ENCODE results near the gene SORBS2.
"Not testable (repeated sequence)": the region's sequence is repeated elsewhere in the genome, so short reads cannot be mapped to it uniquely, and the experiment has no call there.

The SORBS2 gene

DNA sequence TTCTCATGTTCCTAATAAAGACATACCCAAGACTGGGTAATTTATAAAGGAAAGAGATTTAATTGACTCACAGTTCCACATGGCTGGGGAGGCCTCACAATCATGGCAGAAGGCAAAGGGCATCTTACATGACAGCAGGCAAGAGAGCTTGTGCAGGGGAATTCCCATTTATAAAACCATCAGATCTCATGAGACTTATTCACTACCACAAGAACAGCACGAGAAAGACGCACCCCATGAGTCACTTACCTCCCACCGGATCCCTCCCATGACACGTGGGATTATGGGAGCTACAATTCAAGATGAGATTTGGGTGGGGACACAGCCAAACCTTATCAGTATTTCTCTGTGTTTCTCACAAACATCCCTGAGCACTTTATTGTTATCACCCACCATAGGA lies 104.4 kb downstream of the SORBS2 start:
- H3K4me3 ChIP-seq (ENCODE audit: insufficient read depth, low read depth, low read length, poor library complexity, severe bottlenecking); H3K9me3 ChIP-seq (ENCODE audit: control insufficient read depth, low read length); H3K4me1 ChIP-seq (ENCODE audit: control insufficient read depth, insufficient read depth, low read length, poor library complexity, severe bottlenecking); H3K27ac ChIP-seq (ENCODE audit: insufficient read depth, low read length, poor library complexity, severe bottlenecking); H3K36me3 ChIP-seq (ENCODE audit: control insufficient read depth, insufficient read depth, low read length); H3K27me3 ChIP-seq (replicated peaks; ENCODE audit: control insufficient read depth, insufficient read depth, low read length, poor library complexity, severe bottlenecking); DNase-seq: not testable (repeated sequence)

DNA sequence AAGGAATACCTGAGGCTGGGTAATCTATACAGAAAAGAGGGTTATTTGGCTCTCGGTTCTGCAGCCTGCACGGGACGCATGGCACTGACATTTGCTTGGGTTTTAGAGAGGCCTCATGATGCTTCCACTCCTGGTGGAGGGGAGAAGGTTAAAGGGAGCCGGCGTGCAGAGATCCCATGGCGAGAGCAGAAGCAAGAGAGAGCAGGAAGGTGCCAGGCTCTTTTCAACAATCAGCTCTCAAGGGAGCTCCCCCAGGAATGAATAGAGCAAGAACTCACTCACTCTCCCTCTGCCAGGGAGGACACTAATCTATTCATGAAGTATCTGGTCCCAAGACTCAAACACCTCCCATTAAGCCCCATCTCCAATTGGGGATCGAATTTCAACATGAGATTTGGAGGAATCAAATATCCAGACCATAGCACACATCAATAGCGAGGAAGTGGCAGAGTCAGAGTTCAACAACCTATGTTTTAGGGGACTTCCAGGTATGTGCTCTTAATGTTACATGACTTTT lies 109.8 kb downstream of the SORBS2 start:
- DNase-seq: no peak
- Histone ChIP-seq H3K9me3 (ENCODE audit: control insufficient read depth, low read length) (no peaks in the 10 kb centered on the region), H3K4me1 (ENCODE audit: control insufficient read depth, insufficient read depth, low read length, poor library complexity, severe bottlenecking) (no peaks in the 10 kb centered on the region), H3K27me3 (replicated peaks; ENCODE audit: control insufficient read depth, insufficient read depth, low read length, poor library complexity, severe bottlenecking) (no peaks in the 10 kb centered on the region), H3K27ac (ENCODE audit: insufficient read depth, low read length, poor library complexity, severe bottlenecking) (no peak overlapping the region), H3K4me3 (ENCODE audit: insufficient read depth, low read depth, low read length, poor library complexity, severe bottlenecking) (no peak overlapping the region), H3K36me3 (ENCODE audit: control insufficient read depth, insufficient read depth, low read length) (no peaks in the 10 kb centered on the region)

DNA sequence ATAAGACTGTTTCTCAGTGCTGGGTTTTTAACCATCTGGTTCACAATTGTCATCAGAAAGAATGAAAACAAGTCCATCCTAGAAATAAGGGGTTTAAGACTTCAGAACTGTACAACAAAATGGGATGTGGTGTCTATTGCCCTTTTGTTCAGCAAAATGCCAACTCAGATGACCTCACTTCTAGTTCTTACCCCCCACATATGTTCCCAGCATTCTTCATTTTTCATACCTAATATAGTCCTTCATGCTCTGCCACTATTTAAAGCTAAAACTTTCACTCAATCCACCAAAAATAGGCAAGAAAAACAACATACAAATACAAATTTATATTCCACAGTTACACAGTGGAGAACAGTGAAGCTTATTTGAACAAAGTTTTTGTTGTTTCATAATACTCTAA lies 111.4 kb downstream of the SORBS2 start:
- no peak for DNase-seq
- H3K4me3 ChIP-seq (ENCODE audit: insufficient read depth, low read depth, low read length, poor library complexity, severe bottlenecking): no peak overlapping the region
- no peaks in the 10 kb centered on the region for H3K4me1 ChIP-seq (ENCODE audit: control insufficient read depth, insufficient read depth, low read length, poor library complexity, severe bottlenecking)
- H3K27ac ChIP-seq (ENCODE audit: insufficient read depth, low read length, poor library complexity, severe bottlenecking): no peak overlapping the region
- no peaks in the 10 kb centered on the region for H3K27me3 ChIP-seq (replicated peaks; ENCODE audit: control insufficient read depth, insufficient read depth, low read length, poor library complexity, severe bottlenecking)
- no peaks in the 10 kb centered on the region for H3K9me3 ChIP-seq (ENCODE audit: control insufficient read depth, low read length)
- no peaks in the 10 kb centered on the region for H3K36me3 ChIP-seq (ENCODE audit: control insufficient read depth, insufficient read depth, low read length)

DNA sequence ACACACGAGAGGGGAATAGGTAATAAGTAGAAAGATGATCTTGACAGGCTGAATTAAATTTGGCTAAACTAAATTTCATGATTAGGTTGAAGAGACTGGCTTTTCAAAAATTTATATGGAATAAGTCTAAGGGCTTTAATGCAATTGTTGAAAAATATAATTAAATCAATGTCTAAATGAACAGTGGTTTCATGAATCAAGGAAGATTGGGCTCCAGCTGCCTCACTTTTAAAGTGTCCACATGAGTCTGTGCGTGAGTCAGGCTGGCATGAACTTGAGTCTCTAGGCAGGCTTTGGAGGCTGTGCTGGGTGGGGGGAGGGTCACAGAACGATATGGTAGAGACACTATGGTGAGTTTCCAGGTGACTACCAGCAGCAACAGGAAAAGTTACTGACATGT lies 111.9 kb downstream of the SORBS2 start:
- H3K9me3 ChIP-seq (ENCODE audit: control insufficient read depth, low read length): no peaks in the 10 kb centered on the region
- H3K36me3 ChIP-seq (ENCODE audit: control insufficient read depth, insufficient read depth, low read length): no peaks in the 10 kb centered on the region
- no peak overlapping the region for H3K4me3 ChIP-seq (ENCODE audit: insufficient read depth, low read depth, low read length, poor library complexity, severe bottlenecking)
- DNase-seq: no peak
- no peaks in the 10 kb centered on the region for H3K4me1 ChIP-seq (ENCODE audit: control insufficient read depth, insufficient read depth, low read length, poor library complexity, severe bottlenecking)
- no peak overlapping the region for H3K27ac ChIP-seq (ENCODE audit: insufficient read depth, low read length, poor library complexity, severe bottlenecking)
- H3K27me3 ChIP-seq (replicated peaks; ENCODE audit: control insufficient read depth, insufficient read depth, low read length, poor library complexity, severe bottlenecking): no peaks in the 10 kb centered on the region

DNA sequence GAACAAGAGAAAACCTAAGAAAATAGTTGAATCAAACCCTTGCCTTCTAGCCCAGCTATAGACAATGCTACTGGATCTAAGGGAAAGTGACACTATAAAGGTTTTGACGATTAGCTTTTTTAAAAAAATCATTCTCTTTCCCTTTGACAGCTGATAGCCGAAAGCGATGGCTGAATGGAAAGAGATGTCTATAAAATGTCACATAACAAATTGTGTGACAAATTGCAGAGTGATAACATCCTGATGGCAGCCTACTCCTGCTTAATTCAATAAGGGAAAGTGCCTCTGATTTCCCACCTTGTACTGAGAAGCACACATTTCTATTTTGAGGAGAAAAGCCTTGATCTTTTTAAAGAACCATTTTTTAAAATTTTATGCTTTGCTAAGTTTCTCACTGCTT lies 114.5 kb downstream of the SORBS2 start:
- no peak overlapping the region for H3K27ac ChIP-seq (ENCODE audit: insufficient read depth, low read length, poor library complexity, severe bottlenecking)
- H3K4me1 ChIP-seq (ENCODE audit: control insufficient read depth, insufficient read depth, low read length, poor library complexity, severe bottlenecking): no peaks in the 10 kb centered on the region
- H3K9me3 ChIP-seq (ENCODE audit: control insufficient read depth, low read length): no peaks in the 10 kb centered on the region
- no peaks in the 10 kb centered on the region for H3K36me3 ChIP-seq (ENCODE audit: control insufficient read depth, insufficient read depth, low read length)
- H3K27me3 ChIP-seq (replicated peaks; ENCODE audit: control insufficient read depth, insufficient read depth, low read length, poor library complexity, severe bottlenecking): no peaks in the 10 kb centered on the region
- DNase-seq: no peak
- no peak overlapping the region for H3K4me3 ChIP-seq (ENCODE audit: insufficient read depth, low read depth, low read length, poor library complexity, severe bottlenecking)

DNA sequence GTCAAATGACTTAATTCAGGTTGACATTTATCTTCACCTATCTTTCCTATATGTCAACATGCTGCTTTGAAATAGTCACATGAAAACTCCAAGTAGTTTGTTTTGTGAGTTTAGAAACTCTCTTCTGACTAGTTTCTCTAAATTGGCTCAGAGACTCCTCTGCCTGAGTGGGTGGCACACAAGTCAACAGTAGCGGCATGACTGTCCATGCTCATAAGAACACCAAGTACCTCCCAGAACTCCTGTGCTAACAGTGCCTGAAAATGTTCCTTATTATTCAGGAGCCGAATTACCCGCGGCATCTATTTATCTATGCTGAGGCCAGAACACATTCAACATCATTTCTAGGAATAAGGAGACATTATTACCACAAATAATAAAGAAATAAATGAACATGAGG lies 116.3 kb downstream of the SORBS2 start:
- H3K4me1 ChIP-seq (ENCODE audit: control insufficient read depth, insufficient read depth, low read length, poor library complexity, severe bottlenecking): no peaks in the 10 kb centered on the region
- no peak for DNase-seq

DNA sequence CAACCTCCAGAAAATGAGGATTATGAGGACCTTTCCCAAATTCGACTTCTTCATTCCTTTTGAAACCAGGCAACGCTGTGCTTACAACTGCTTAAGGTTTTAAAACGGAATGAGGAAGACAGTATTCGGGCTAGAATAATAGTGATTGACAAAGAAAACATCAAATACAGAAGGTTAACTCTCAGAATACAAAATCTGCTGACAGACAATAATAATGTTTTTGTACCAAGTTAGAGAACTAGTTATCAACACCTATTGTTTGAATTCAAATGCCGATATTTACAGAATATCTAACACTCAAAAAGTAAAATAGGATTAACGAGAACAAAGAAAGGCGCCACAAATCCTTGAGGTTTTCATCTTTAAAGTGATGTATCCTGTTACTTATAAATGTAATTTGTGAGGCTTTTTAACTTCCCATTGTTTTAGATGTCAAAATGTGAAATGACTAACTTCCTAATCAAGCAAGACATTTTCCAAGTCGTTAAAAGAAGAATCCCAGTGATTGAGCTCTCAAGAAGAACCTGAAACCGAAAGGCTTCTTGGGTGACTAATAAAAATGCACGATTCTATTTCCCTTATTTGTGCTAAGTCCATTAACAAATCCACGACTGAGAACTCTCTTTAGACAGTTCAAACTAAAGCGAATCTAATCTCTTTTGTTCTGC lies 118.3 kb downstream of the SORBS2 start:
- H3K4me1 ChIP-seq (ENCODE audit: control insufficient read depth, insufficient read depth, low read length, poor library complexity, severe bottlenecking): no peaks in the 10 kb centered on the region
- DNase-seq: no peak

More for the DNA sequence above, 116.3 kb downstream of the SORBS2 start:
- no peaks in the 10 kb centered on the region for H3K9me3 ChIP-seq (ENCODE audit: control insufficient read depth, low read length)
- H3K4me3 ChIP-seq (ENCODE audit: insufficient read depth, low read depth, low read length, poor library complexity, severe bottlenecking): no peak overlapping the region
- H3K27me3 ChIP-seq (replicated peaks; ENCODE audit: control insufficient read depth, insufficient read depth, low read length, poor library complexity, severe bottlenecking): no peaks in the 10 kb centered on the region
- no peak overlapping the region for H3K27ac ChIP-seq (ENCODE audit: insufficient read depth, low read length, poor library complexity, severe bottlenecking)
- H3K36me3 ChIP-seq (ENCODE audit: control insufficient read depth, insufficient read depth, low read length): no peaks in the 10 kb centered on the region

DNA sequence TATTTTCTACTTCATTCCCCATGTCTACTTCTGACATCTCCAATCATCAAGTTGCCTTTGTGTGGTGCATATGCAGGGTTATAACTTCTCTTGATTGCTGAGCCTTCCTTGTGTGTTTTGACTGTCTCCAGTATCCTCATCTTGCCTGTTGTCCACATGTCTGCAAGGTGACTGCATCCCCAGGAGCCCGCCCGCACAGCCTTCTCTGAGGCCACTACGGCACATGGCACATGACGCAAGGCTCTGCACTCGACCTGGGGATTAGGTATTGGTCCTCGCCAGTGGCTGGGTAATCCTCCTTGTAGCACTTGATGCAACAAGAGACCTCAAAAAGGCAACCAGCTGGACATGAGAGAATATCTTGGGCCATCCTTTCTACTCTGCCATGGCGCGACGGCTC lies 122.6 kb downstream of the SORBS2 start:
- Histone ChIP-seq H3K4me3 (ENCODE audit: insufficient read depth, low read depth, low read length, poor library complexity, severe bottlenecking) (no peak overlapping the region), H3K4me1 (ENCODE audit: control insufficient read depth, insufficient read depth, low read length, poor library complexity, severe bottlenecking) (no peaks in the 10 kb centered on the region), H3K27ac (ENCODE audit: insufficient read depth, low read length, poor library complexity, severe bottlenecking) (no peak overlapping the region), H3K27me3 (replicated peaks; ENCODE audit: control insufficient read depth, insufficient read depth, low read length, poor library complexity, severe bottlenecking) (no peaks in the 10 kb centered on the region), H3K9me3 (ENCODE audit: control insufficient read depth, low read length) (no peaks in the 10 kb centered on the region), H3K36me3 (ENCODE audit: control insufficient read depth, insufficient read depth, low read length) (no peaks in the 10 kb centered on the region)
- no peak for DNase-seq

More for the DNA sequence above, 118.3 kb downstream of the SORBS2 start:
- no peaks in the 10 kb centered on the region for H3K36me3 ChIP-seq (ENCODE audit: control insufficient read depth, insufficient read depth, low read length)
- no peak overlapping the region for H3K27ac ChIP-seq (ENCODE audit: insufficient read depth, low read length, poor library complexity, severe bottlenecking)
- H3K27me3 ChIP-seq (replicated peaks; ENCODE audit: control insufficient read depth, insufficient read depth, low read length, poor library complexity, severe bottlenecking): no peaks in the 10 kb centered on the region
- no peaks in the 10 kb centered on the region for H3K9me3 ChIP-seq (ENCODE audit: control insufficient read depth, low read length)
- no peak overlapping the region for H3K4me3 ChIP-seq (ENCODE audit: insufficient read depth, low read depth, low read length, poor library complexity, severe bottlenecking)

DNA sequence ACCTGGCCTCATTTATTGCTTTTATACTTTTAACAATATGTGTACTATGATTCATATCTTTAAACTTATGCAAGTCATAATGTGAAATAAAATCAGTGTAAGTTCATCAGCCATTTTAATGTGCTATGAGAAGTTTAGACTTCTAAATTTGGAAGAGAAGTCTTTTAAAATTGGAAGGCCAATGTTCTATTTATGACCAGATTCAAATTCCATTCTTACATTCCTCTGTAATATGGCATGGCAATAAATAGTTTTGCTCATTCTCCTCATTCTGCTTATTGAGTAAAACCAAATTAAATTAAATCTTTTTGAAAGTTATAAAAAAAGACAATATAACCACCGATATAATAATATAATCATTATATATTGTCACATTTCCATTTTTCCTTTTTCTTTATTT lies 126.2 kb downstream of the SORBS2 start:
- Histone ChIP-seq H3K4me3 (ENCODE audit: insufficient read depth, low read depth, low read length, poor library complexity, severe bottlenecking) (no peak overlapping the region), H3K9me3 (ENCODE audit: control insufficient read depth, low read length) (no peaks in the 10 kb centered on the region), H3K27me3 (replicated peaks; ENCODE audit: control insufficient read depth, insufficient read depth, low read length, poor library complexity, severe bottlenecking) (no peaks in the 10 kb centered on the region), H3K4me1 (ENCODE audit: control insufficient read depth, insufficient read depth, low read length, poor library complexity, severe bottlenecking) (no peaks in the 10 kb centered on the region), H3K36me3 (ENCODE audit: control insufficient read depth, insufficient read depth, low read length) (no peaks in the 10 kb centered on the region), H3K27ac (ENCODE audit: insufficient read depth, low read length, poor library complexity, severe bottlenecking) (no peak overlapping the region)
- DNase-seq: no peak

DNA sequence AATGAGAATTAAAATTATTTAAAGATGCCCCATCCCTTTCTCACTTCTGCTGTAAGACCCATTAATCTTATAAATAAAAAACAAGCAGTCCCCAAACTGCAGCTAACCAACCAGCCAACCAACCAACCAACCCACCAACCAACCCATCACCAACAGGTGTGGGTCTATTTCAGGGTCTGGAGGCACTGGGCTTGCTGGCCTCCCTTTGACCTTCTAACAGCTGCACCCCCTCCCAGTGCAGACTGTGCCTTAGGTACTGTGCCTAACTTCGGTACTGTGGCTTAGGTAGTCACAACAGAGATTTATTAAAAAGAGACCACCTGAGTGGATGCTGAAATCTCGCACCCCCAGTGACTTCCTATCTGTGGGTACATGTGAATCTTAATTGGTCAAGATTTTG lies 128.1 kb downstream of the SORBS2 start:
- Histone ChIP-seq H3K9me3 (ENCODE audit: control insufficient read depth, low read length) (no peaks in the 10 kb centered on the region), H3K4me1 (ENCODE audit: control insufficient read depth, insufficient read depth, low read length, poor library complexity, severe bottlenecking) (no peaks in the 10 kb centered on the region), H3K27me3 (replicated peaks; ENCODE audit: control insufficient read depth, insufficient read depth, low read length, poor library complexity, severe bottlenecking) (no peaks in the 10 kb centered on the region), H3K36me3 (ENCODE audit: control insufficient read depth, insufficient read depth, low read length) (no peaks in the 10 kb centered on the region), H3K4me3 (ENCODE audit: insufficient read depth, low read depth, low read length, poor library complexity, severe bottlenecking) (no peak overlapping the region), H3K27ac (ENCODE audit: insufficient read depth, low read length, poor library complexity, severe bottlenecking) (no peak overlapping the region)
- no peak for DNase-seq
